ENCODE results near the gene RFC3. TPM values are rescaled to one million over a fixed set of nuclear protein-coding genes. Genes with fewer than 3 reads are reported as not detected.
A peak's percentile ranks its signal among the peaks of the same experiment; 100 is the strongest.

Gene RFC3
- total and polyA plus RNA-seq, 2 of the 13 experiments (the other 11 are each of a cell fraction or from before 2014, with no cell fraction given): 16.0 to 55.7 TPM

- TF ChIP-seq SOX5 (CRISPR knock-in tag; IDR thresholded peaks at IDR 0.05; ENCODE audit: borderline replicate concordance) (no peak), ZNF724P (CRISPR knock-in tag; IDR thresholded peaks at IDR 0.05; ENCODE audit: borderline replicate concordance) (peak; percentile 95), FOSL1 (CRISPR knock-in tag; IDR thresholded peaks at IDR 0.05; ENCODE audit: borderline replicate concordance) (no peak), BRF2 (CRISPR knock-in tag; IDR thresholded peaks at IDR 0.05) (0 out of 2 replicates have a peak, but pooled peaks have one; percentile 53), ZNF614 (CRISPR knock-in tag; IDR thresholded peaks at IDR 0.05; ENCODE audit: borderline replicate concordance) (peak; percentile 14; the same call in 1 of the 2 replicates), YEATS2 (CRISPR knock-in tag; IDR thresholded peaks at IDR 0.05; ENCODE audit: borderline replicate concordance) (peak; percentile 96), ZNF350 (CRISPR knock-in tag; IDR thresholded peaks at IDR 0.05; ENCODE audit: borderline replicate concordance, low read depth) (peak; percentile 83; the same call in 1 of the 2 replicates), ZBTB10 (CRISPR knock-in tag; IDR thresholded peaks at IDR 0.05; ENCODE audit: borderline replicate concordance) (no peak), ZNF556 (CRISPR knock-in tag; IDR thresholded peaks at IDR 0.05; ENCODE audit: borderline replicate concordance) (no peak), ARNT (IDR thresholded peaks at IDR 0.05) (no peak), ZNF580 (CRISPR knock-in tag; IDR thresholded peaks at IDR 0.05; ENCODE audit: borderline replicate concordance, low read depth) (peak; percentile 68; the same call in 1 of the 2 replicates), ZHX1 (CRISPR knock-in tag; IDR thresholded peaks at IDR 0.05; ENCODE audit: low read depth) (peak; percentile 78), ZNF484 (CRISPR knock-in tag; IDR thresholded peaks at IDR 0.05; ENCODE audit: borderline replicate concordance, low read depth) (no peak), TMF1 (CRISPR knock-in tag; IDR thresholded peaks at IDR 0.05; ENCODE audit: low read depth) (peak; percentile 90), FLYWCH1 (CRISPR knock-in tag; IDR thresholded peaks at IDR 0.05) (no peak), SP2 (CRISPR knock-in tag; IDR thresholded peaks at IDR 0.05) (no peak), NR2F6 (IDR thresholded peaks at IDR 0.05) (no peak), NR2F6 (CRISPR knock-in tag; IDR thresholded peaks at IDR 0.05) (peak; percentile 38; the same call in 1 of the 2 replicates), ZNF317 (CRISPR knock-in tag; IDR thresholded peaks at IDR 0.05) (peak; percentile 76; the same call in 1 of the 2 replicates), ZNF678 (CRISPR knock-in tag; IDR thresholded peaks at IDR 0.05) (no peak), SRF (IDR thresholded peaks at IDR 0.05; ENCODE audit: low read depth, low read length) (no peak), NRL (CRISPR knock-in tag; IDR thresholded peaks at IDR 0.05; ENCODE audit: borderline replicate concordance) (peak; percentile 48; the same call in 1 of the 2 replicates), NFIB (CRISPR knock-in tag; IDR thresholded peaks at IDR 0.05; ENCODE audit: borderline replicate concordance) (no peak)
Measured at GRCh38 chr13:33817901-33818706, at the start of gene RFC3 (continued).
